Stimulated activated CD8-positive, alpha-beta memory T cell treated with anti-CD3 and anti-CD28 coated beads, Interleukin-2, amount 100 ng/mL, for 48 hours (primary cell): ENCODE data around the gene MBL2.
A peak's percentile ranks its signal among the peaks of the same experiment; 100 is the strongest.

ENCODE experiments used
- DNase-seq, 2 donors: peaks; one replicate each; pipeline ENCODE4 v3.0.0-alpha.2; 2020; ENCODE audit warnings: low read depth in 2 of 2

Gene MBL2

GRCh38 chr10:52772623-52773022, at the start of gene MBL2:
Gene MBL2, minus strand, starts transcription at chr10:52772784. Its CDS starts 1,149 bp downstream, at chr10:52771635.
- DNase-seq, result no peak

GRCh38 chr10:52820309-52820708, 47.7 kb upstream of the MBL2 start:
- no peak for DNase-seq

GRCh38 chr10:52818019-52818418, 45.4 kb upstream of the MBL2 start:
- no peak for DNase-seq

- no peak for DNase-seq
Observed at GRCh38 chr10:52814506-52814905, 41.9 kb upstream of the MBL2 start.

- no peak for DNase-seq
Observed at GRCh38 chr10:52811776-52812175, 39.2 kb upstream of the MBL2 start.

- no peak for DNase-seq
Observed at GRCh38 chr10:52810761-52811160, 38.2 kb upstream of the MBL2 start.

GRCh38 chr10:52807803-52808202, 35.2 kb upstream of the MBL2 start:
- no peak for DNase-seq

GRCh38 chr10:52805414-52806285, 33.1 kb upstream of the MBL2 start:
- no peak for DNase-seq

- DNase-seq, result no peak
Observed at GRCh38 chr10:52801947-52802346, 29.4 kb upstream of the MBL2 start.

GRCh38 chr10:52786098-52786497, 13.5 kb upstream of the MBL2 start:
- no peak for DNase-seq

GRCh38 chr10:52785418-52785817, 12.8 kb upstream of the MBL2 start:
- no peak for DNase-seq

GRCh38 chr10:52783726-52784125, 11.1 kb upstream of the MBL2 start:
- DNase-seq, result no peak

- no peak for DNase-seq
Observed at GRCh38 chr10:52782554-52782953, 10.0 kb upstream of the MBL2 start.

- no peak for DNase-seq
Observed at GRCh38 chr10:52780391-52781155, 8.0 kb upstream of the MBL2 start.

- DNase-seq, result peak; percentile 26 to 41
Observed at GRCh38 chr10:52779541-52780390, 7.2 kb upstream of the MBL2 start.

GRCh38 chr10:52778511-52779392, 6.2 kb upstream of the MBL2 start:
- no peak for DNase-seq

- no peak for DNase-seq
Observed at GRCh38 chr10:52777414-52777813, 4.8 kb upstream of the MBL2 start.

- no peak for DNase-seq
Observed at GRCh38 chr10:52776471-52776903, 3.9 kb upstream of the MBL2 start.

GRCh38 chr10:52775132-52775647, 2.6 kb upstream of the MBL2 start:
- no peak for DNase-seq

- no peak for DNase-seq
Observed at GRCh38 chr10:52774600-52775106, 2.1 kb upstream of the MBL2 start.
